DMS 273 (cell line): ENCODE data around the gene SLC8A1.

ENCODE experiments used
- DNase-seq: peaks from one replicate; lab custom pipeline; 2025; ENCODE audit not compliant: unreplicated experiment; lab: John Stamatoyannopoulos, UW

SLC8A1 gene

GRCh38 chr2:40120957-40121356 is 330.9 kb downstream of the SLC8A1 start:
- no peak for DNase-seq

- peak; percentile 92 for DNase-seq
Measured at GRCh38 chr2:40120026-40120425, 331.9 kb downstream of the SLC8A1 start.

GRCh38 chr2:40118622-40119021 is 333.3 kb downstream of the SLC8A1 start:
- DNase-seq: peak; percentile 32

- DNase-seq: no peak
Measured at GRCh38 chr2:40115894-40116293, 336.0 kb downstream of the SLC8A1 start.

- no peak for DNase-seq
Measured at GRCh38 chr2:40115348-40115747, 336.5 kb downstream of the SLC8A1 start.

GRCh38 chr2:40113997-40114396 is 337.9 kb downstream of the SLC8A1 start:
- no peak for DNase-seq

- DNase-seq: peak; percentile 18
Measured at GRCh38 chr2:40113272-40113968, 338.5 kb downstream of the SLC8A1 start.

GRCh38 chr2:40109381-40109780 is 342.5 kb downstream of the SLC8A1 start:
- no peak for DNase-seq

GRCh38 chr2:40108851-40109250 is 343.0 kb downstream of the SLC8A1 start:
- no peak for DNase-seq

GRCh38 chr2:40106061-40106460 is 345.8 kb downstream of the SLC8A1 start:
- DNase-seq: no peak

- no peak for DNase-seq
Measured at GRCh38 chr2:40105593-40105992, 346.3 kb downstream of the SLC8A1 start.

GRCh38 chr2:40103590-40103989 is 348.3 kb downstream of the SLC8A1 start:
- DNase-seq: no peak

- DNase-seq: no peak
Measured at GRCh38 chr2:40103163-40103562, 348.7 kb downstream of the SLC8A1 start.

GRCh38 chr2:40102447-40102846 is 349.4 kb downstream of the SLC8A1 start:
- no peak for DNase-seq

GRCh38 chr2:40101131-40101575 is 350.7 kb downstream of the SLC8A1 start:
- no peak for DNase-seq

- no peak for DNase-seq
Measured at GRCh38 chr2:40100676-40101075, 351.2 kb downstream of the SLC8A1 start.

GRCh38 chr2:40098786-40099470 is 353.0 kb downstream of the SLC8A1 start:
- DNase-seq: no peak

GRCh38 chr2:40097691-40098385 is 354.1 kb downstream of the SLC8A1 start:
- no peak for DNase-seq

- DNase-seq: no peak
Measured at GRCh38 chr2:40096360-40096759, 355.5 kb downstream of the SLC8A1 start.

GRCh38 chr2:40095000-40095399 is 356.9 kb downstream of the SLC8A1 start:
- peak; percentile 67 for DNase-seq

GRCh38 chr2:40094451-40094850 is 357.4 kb downstream of the SLC8A1 start:
- DNase-seq: no peak
